ENCODE results near the gene DDAH1. TPM values are rescaled to one million over a fixed set of nuclear protein-coding genes. Genes with fewer than 3 reads are reported as not detected.

DDAH1 gene
- total RNA-seq, 1 donor from 2014 or later = 16.3 TPM

GRCh38 chr1:85277802-85278201, 187.2 kb downstream of the DDAH1 start:
- DNase-seq (ENCODE audit: low read depth) = no peak

- no peak for DNase-seq (ENCODE audit: low read depth)
Observed at GRCh38 chr1:85276978-85277639, 187.8 kb downstream of the DDAH1 start.

GRCh38 chr1:85276215-85276977, 188.6 kb downstream of the DDAH1 start, which contains the start of gene BCL10:
BCL10 (minus strand) TSS chr1:85276632; CDS start chr1:85276352, 280 bp downstream.
- peak; percentile 99 for DNase-seq (ENCODE audit: low read depth)

- no peak for DNase-seq (ENCODE audit: low read depth)
Observed at GRCh38 chr1:85275701-85276214, 189.2 kb downstream of the DDAH1 start.

GRCh38 chr1:85274969-85275453, 189.9 kb downstream of the DDAH1 start:
- peak; percentile 61 for DNase-seq (ENCODE audit: low read depth)

- no peak for DNase-seq (ENCODE audit: low read depth)
Observed at GRCh38 chr1:85273397-85273796, 191.6 kb downstream of the DDAH1 start.

DNA sequence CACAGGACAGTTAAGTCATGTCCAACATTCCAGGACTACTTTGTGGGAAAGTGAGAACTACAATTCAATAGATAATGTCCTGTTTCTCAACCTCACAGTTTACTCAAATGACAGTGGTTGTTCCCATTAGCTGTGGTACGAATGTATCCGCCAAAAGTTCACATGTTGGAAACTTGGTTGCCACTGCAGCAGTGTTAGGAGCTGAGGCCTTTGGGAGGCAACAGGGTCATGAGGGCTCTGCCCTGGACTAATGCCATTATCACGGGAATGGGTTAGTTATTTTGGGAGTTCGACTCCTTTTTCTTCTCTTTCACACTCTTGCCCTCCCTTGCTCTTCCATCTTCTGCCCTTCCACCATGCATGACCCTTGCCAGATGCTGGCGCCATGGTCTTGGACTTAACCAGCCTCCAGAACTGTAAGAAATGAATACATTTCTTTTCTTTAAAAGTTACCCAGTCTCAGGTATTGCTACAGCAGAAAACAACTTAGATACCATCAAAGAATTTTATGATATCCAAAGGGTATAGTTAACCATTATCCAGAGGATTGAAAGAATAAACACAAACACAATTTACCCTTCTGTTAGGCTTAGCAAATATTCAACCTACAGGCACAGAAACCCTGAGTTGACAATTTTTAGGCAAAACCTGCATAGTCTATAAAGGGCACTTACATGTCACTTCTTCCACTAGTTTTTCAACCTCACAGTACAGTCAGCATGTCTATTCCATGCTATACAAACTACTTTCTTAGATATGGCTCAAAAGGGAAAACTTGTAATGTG, 196.0 kb downstream of the DDAH1 start:
- DNase-seq (ENCODE audit: low read depth) = no peak

Other genes starting within 250 kb of the DDAH1 start
- 9.8 and 12.8 TPM in 2 replicates for gene C1orf52, start 205.5 kb downstream of the DDAH1 start, total RNA-seq
- gene BCL10, start 188.5 kb downstream of the DDAH1 start, total RNA-seq = 14.3 and 15.6 TPM in 2 replicates
- 11.9 and 12.5 TPM in 2 replicates for gene CCN1, start 115.6 kb upstream of the DDAH1 start, total RNA-seq
- 8.4 and 10.8 TPM in 2 replicates for gene ZNHIT6, start 243.3 kb upstream of the DDAH1 start, total RNA-seq